Measurements from ENCODE around the gene NCKAP1.

GRCh38 chr2:182867426-182868053 is 170.7 kb downstream of the NCKAP1 start:
- no peak for TF ChIP-seq CTCF (conservative IDR thresholded peaks at IDR 0.05)
- no peak for TF ChIP-seq ZFX (IDR thresholded peaks at IDR 0.05)

All from C4-2B (cell line).